Effector CD8-positive, alpha-beta T cell (primary cell): Measurements from ENCODE around the gene ZNF133.
"Not testable (repeated sequence)": the region's sequence is repeated elsewhere in the genome, so short reads cannot be mapped to it uniquely, and the experiment has no call there.

Source experiments
- DNase-seq: peaks from one replicate; lab custom pipeline; 2025; lab: John Stamatoyannopoulos, UW
- total RNA-seq, 4 experiments: gene quantifications; one replicate each; lab custom pipeline; 2026; lab: John Stamatoyannopoulos, UW

The ZNF133 gene
- total RNA-seq, result 15.8 to 27.7 (median 27.3) reads per million in 4 experiments

- DNase-seq, result peak; percentile 93
Measured at GRCh38 chr20:18287915-18288748, at the start of gene ZNF133. Gene ZNF133 (plus strand): TSS chr20:18288527. CDS start chr20:18305687, 17,160 bp downstream.

- DNase-seq, result no peak
Measured at GRCh38 chr20:18240997-18241396, 47.3 kb upstream of the ZNF133 start.

GRCh38 chr20:18243802-18244201 lies 44.5 kb upstream of the ZNF133 start:
- DNase-seq, result no peak

- DNase-seq, result not testable (repeated sequence)
Measured at GRCh38 chr20:18248545-18248944, 39.8 kb upstream of the ZNF133 start.

- no peak for DNase-seq
Measured at GRCh38 chr20:18250217-18250616, 38.1 kb upstream of the ZNF133 start.

GRCh38 chr20:18252597-18253451 lies 35.5 kb upstream of the ZNF133 start:
- DNase-seq, result no peak

- DNase-seq, result no peak
Measured at GRCh38 chr20:18254615-18255014, 33.7 kb upstream of the ZNF133 start.

GRCh38 chr20:18255526-18255925 lies 32.8 kb upstream of the ZNF133 start:
- DNase-seq, result no peak

GRCh38 chr20:18256440-18257090 lies 31.8 kb upstream of the ZNF133 start:
- no peak for DNase-seq

GRCh38 chr20:18258126-18258860 lies 30.0 kb upstream of the ZNF133 start:
- DNase-seq, result no peak

- no peak for DNase-seq
Measured at GRCh38 chr20:18259730-18260129, 28.6 kb upstream of the ZNF133 start.

- no peak for DNase-seq
Measured at GRCh38 chr20:18263723-18264122, 24.6 kb upstream of the ZNF133 start.

GRCh38 chr20:18265441-18265840 lies 22.9 kb upstream of the ZNF133 start:
- DNase-seq, result no peak

GRCh38 chr20:18266282-18266681 lies 22.0 kb upstream of the ZNF133 start:
- DNase-seq, result no peak

GRCh38 chr20:18267815-18268214 lies 20.5 kb upstream of the ZNF133 start:
- no peak for DNase-seq

- DNase-seq, result no peak
Measured at GRCh38 chr20:18271160-18271559, 17.2 kb upstream of the ZNF133 start.

GRCh38 chr20:18272451-18272850 lies 15.9 kb upstream of the ZNF133 start:
- DNase-seq, result no peak

- DNase-seq, result no peak
Measured at GRCh38 chr20:18273738-18274137, 14.6 kb upstream of the ZNF133 start.

GRCh38 chr20:18275960-18276359 lies 12.4 kb upstream of the ZNF133 start:
- not testable (repeated sequence) for DNase-seq

GRCh38 chr20:18276821-18277220 lies 11.5 kb upstream of the ZNF133 start:
- peak; percentile 13 for DNase-seq

- DNase-seq, result no peak
Measured at GRCh38 chr20:18279242-18279641, 9.1 kb upstream of the ZNF133 start.
